ENCODE data around the gene NRXN2. TPM values are rescaled to one million over a fixed set of nuclear protein-coding genes. Genes with fewer than 3 reads are reported as not detected.

Gene NRXN2
- total and polyA plus RNA-seq, 7 donors = 0.44 to 5.2 (median 1.9) TPM

GRCh38 chr11:64656862-64657261, 66.1 kb downstream of the NRXN2 start:
- peak in 1 of 2 donors; percentile 30 for DNase-seq
- intact Hi-C loops (cut with DNase I) = no loop called here
- Histone ChIP-seq H3K27me3 (ENCODE audit: insufficient read depth in 3 of 3, low read length in 2 of 3) (peaks cover 0 to 5% (median 0%) of the 10 kb centered on the region in 3 donors), H3K4me1 (no peaks in the 10 kb centered on the region), H3K4me3 (no peak overlapping the region), H3K9me3 (no peaks in the 10 kb centered on the region), H3K27ac (no peak overlapping the region), H3K36me3 (ENCODE audit: insufficient read depth in 1 of 2, low read depth in 1 of 2) (no peaks in the 10 kb centered on the region)
- ATAC-seq = no peak
- TF ChIP-seq CTCF (IDR thresholded peaks at IDR 0.05) = no peak
- WGBS, 3 donors = 87 to 93% (median 88%) methylated on average over 6 of the region's 6 CpGs

- peak in 2 of 4 donors; percentile 23 for ATAC-seq
- intact Hi-C loops (cut with DNase I) = no loop called here
These were observed 66.9 kb downstream of the NRXN2 start for GRCh38 chr11:64655941-64656601.

GRCh38 chr11:64654958-64655541, 67.9 kb downstream of the NRXN2 start:
- Histone ChIP-seq H3K27ac (no peak overlapping the region), H3K4me3 (no peak overlapping the region), H3K27me3 (ENCODE audit: insufficient read depth in 3 of 3, low read length in 2 of 3) (peaks cover 0 to 5% (median 0%) of the 10 kb centered on the region in 3 donors), H3K4me1 (no peaks in the 10 kb centered on the region), H3K9me3 (no peaks in the 10 kb centered on the region), H3K36me3 (ENCODE audit: insufficient read depth in 1 of 2, low read depth in 1 of 2) (no peaks in the 10 kb centered on the region)
- intact Hi-C loops (cut with DNase I) = loop anchor here in 1 of 2 donors (5.0 kb wide), 1 partner anchor 103 kb away; no protein-coding TSS in a partner anchor
- DNase-seq (no peak), ATAC-seq (no peak)
- TF ChIP-seq CTCF (IDR thresholded peaks at IDR 0.05) = no peak
- 61 to 79% (median 68%) methylated on average over 13 of the region's 13 CpGs for WGBS, 3 donors

More at GRCh38 chr11:64655941-64656601, 66.9 kb downstream of the NRXN2 start:
- DNase-seq = no peak
- Histone ChIP-seq H3K9me3 (no peaks in the 10 kb centered on the region), H3K4me1 (no peaks in the 10 kb centered on the region), H3K27me3 (ENCODE audit: insufficient read depth in 3 of 3, low read length in 2 of 3) (peaks cover 0 to 5% (median 0%) of the 10 kb centered on the region in 3 donors), H3K36me3 (ENCODE audit: insufficient read depth in 1 of 2, low read depth in 1 of 2) (no peaks in the 10 kb centered on the region), H3K27ac (no peak overlapping the region), H3K4me3 (no peak overlapping the region)
- no peak for TF ChIP-seq CTCF (IDR thresholded peaks at IDR 0.05)
- 69 to 92% (median 80%) methylated on average over 8 of the region's 8 CpGs for WGBS, 3 donors

- no peak overlapping the region for H3K27ac ChIP-seq
- no peak for DNase-seq
- intact Hi-C loops (cut with DNase I) = loop anchor here in 1 of 2 donors (5.0 kb wide), 1 partner anchor 102 kb away; no protein-coding TSS in a partner anchor
These were observed 68.6 kb downstream of the NRXN2 start for GRCh38 chr11:64654439-64654838.

More at GRCh38 chr11:64654439-64654838, 68.6 kb downstream of the NRXN2 start:
- Histone ChIP-seq H3K36me3 (ENCODE audit: insufficient read depth in 1 of 2, low read depth in 1 of 2) (no peaks in the 10 kb centered on the region), H3K4me3 (no peak overlapping the region), H3K27me3 (ENCODE audit: insufficient read depth in 3 of 3, low read length in 2 of 3) (peaks cover 0 to 4% (median 3%) of the 10 kb centered on the region in 3 donors), H3K9me3 (no peaks in the 10 kb centered on the region), H3K4me1 (no peaks in the 10 kb centered on the region)
- TF ChIP-seq CTCF (IDR thresholded peaks at IDR 0.05) = no peak
- no peak for ATAC-seq
- 87 to 94% (median 87%) methylated on average over 4 of the region's 4 CpGs for WGBS, 3 donors
